Thyroid gland (tissue), 4 donors: ENCODE data around the gene GALR1. TPM values are rescaled to one million over a fixed set of nuclear protein-coding genes. Genes with fewer than 3 reads are reported as not detected.

Experiments
- DNase-seq, 2 donors: peaks; one replicate each; pipeline ENCODE4 v3.0.0-alpha.2; 2019
- H3K27ac ChIP-seq, 3 donors: fragments of 200-600 bp; sonication (generic); 1 replicate in 2 of 3; 2 replicates in 1 of 3; pipeline ENCODE4 v1.5.1; 2016 to 2019; ENCODE audit warnings: mild to moderate bottlenecking in 1 of 3, moderate library complexity in 1 of 3
- H3K27me3 ChIP-seq: fragments of 200-600 bp; sonication (generic); one replicate; pipeline ENCODE4 v1.5.1; 2019
- H3K36me3 ChIP-seq, 2 donors: fragments of 200-600 bp; sonication (generic); one replicate each; pipeline ENCODE4 v1.5.1; 2016 to 2019
- H3K4me1 ChIP-seq, 2 donors: fragments of 200-600 bp; sonication (generic); one replicate each; pipeline ENCODE4 v1.5.1; 2017 to 2019
- H3K4me3 ChIP-seq, 3 donors: fragments of 200-600 bp; sonication (generic); replicated peaks in 1 of 3; 1 replicate in 2 of 3; 2 replicates in 1 of 3; pipeline ENCODE4 v1.5.1; 2016; ENCODE audit warnings: mild to moderate bottlenecking in 1 of 3
- H3K9me3 ChIP-seq: fragments of 200-600 bp; sonication (generic); one replicate; pipeline ENCODE4 v1.5.1; 2017
- CTCF ChIP-seq, 6 experiments: fragments of 200-600 bp in 3 of 6; fragments of 450-650 bp in 3 of 6; sonication (generic) in 3 of 6; IDR thresholded peaks; one replicate each; pipeline ENCODE4 v1.5.1; 2016 to 2019; ENCODE audit warnings: antibody characterized with exemption in 6 of 6, mild to moderate bottlenecking in 2 of 6, inconsistent platforms in 1 of 6, moderate library complexity in 1 of 6
- POLR2A ChIP-seq, 2 donors: fragments of 450-650 bp; IDR thresholded peaks; one replicate each; pipeline ENCODE4 v1.6.1; 2017; ENCODE audit warnings: antibody characterized with exemption in 2 of 2, mild to moderate bottlenecking in 2 of 2, moderate library complexity in 1 of 2
- WGBS, 2 donors: methylation state at CpG; one replicate each; pipeline ENCODE4 v1.1.5; 2017; 5-methylcytosine and 5-hydroxymethylcytosine counted together
- intact Hi-C: fragments of 100-400 bp; cut with DNase I; formaldehyde crosslinking; loops from one replicate; pipeline ENCODE4 v1.15.1; 2023
- total RNA-seq, 4 donors: library from RNA; depleted of rRNA; stranded (reverse); fragments of >200 nt; gene quantifications; one replicate each; pipeline ENCODE4 v1.2.3, GENCODE V29; 2016

Gene GALR1
- total RNA-seq, 4 donors from 2014 or later, result 0.04 to 0.40 (median 0.10) TPM

GRCh38 chr18:77305676-77306075 lies 56.0 kb downstream of the GALR1 start:
- no peaks in the 10 kb centered on the region for H3K36me3 ChIP-seq
- H3K4me1 ChIP-seq, result no peaks in the 10 kb centered on the region
- intact Hi-C loops, result no loop called here
- no peaks in the 10 kb centered on the region for H3K9me3 ChIP-seq
- H3K4me3 ChIP-seq, result no peak overlapping the region
- no peak overlapping the region for H3K27ac ChIP-seq
- WGBS, 2 donors, result 91 to 94% methylated on average over 4 of the region's 4 CpGs
- DNase-seq, result no peak
- no peaks in the 10 kb centered on the region for H3K27me3 ChIP-seq
- no peak for TF ChIP-seq POLR2A (IDR thresholded peaks at IDR 0.05)
- TF ChIP-seq CTCF (IDR thresholded peaks at IDR 0.05), result no peak

GRCh38 chr18:77308216-77308615 lies 58.6 kb downstream of the GALR1 start:
- Histone ChIP-seq H3K4me3 (no peak overlapping the region), H3K36me3 (no peaks in the 10 kb centered on the region), H3K9me3 (no peaks in the 10 kb centered on the region), H3K27me3 (no peaks in the 10 kb centered on the region), H3K4me1 (no peaks in the 10 kb centered on the region), H3K27ac (no peak overlapping the region)
- 76 to 82% methylated on average over 6 of the region's 6 CpGs for WGBS, 2 donors
- TF ChIP-seq CTCF (IDR thresholded peaks at IDR 0.05), result no peak
- no peak for TF ChIP-seq POLR2A (IDR thresholded peaks at IDR 0.05)
- no peak for DNase-seq
- intact Hi-C loops, result no loop called here

- no peaks in the 10 kb centered on the region for H3K27me3 ChIP-seq
- H3K27ac ChIP-seq, result no peak overlapping the region
- no peaks in the 10 kb centered on the region for H3K36me3 ChIP-seq
- TF ChIP-seq POLR2A (IDR thresholded peaks at IDR 0.05), result no peak
- TF ChIP-seq CTCF (IDR thresholded peaks at IDR 0.05), result no peak
- intact Hi-C loops, result no loop called here
- 85 to 94% methylated on average over 6 of the region's 6 CpGs for WGBS, 2 donors
- no peaks in the 10 kb centered on the region for H3K9me3 ChIP-seq
- no peak overlapping the region for H3K4me3 ChIP-seq
- H3K4me1 ChIP-seq, result no peaks in the 10 kb centered on the region
- DNase-seq, result no peak
These were observed 64.9 kb downstream of the GALR1 start for GRCh38 chr18:77314511-77314910.

- intact Hi-C loops, result no loop called here
- DNase-seq, result no peak
- Histone ChIP-seq H3K36me3 (no peaks in the 10 kb centered on the region), H3K4me3 (no peak overlapping the region), H3K27ac (no peak overlapping the region), H3K9me3 (no peaks in the 10 kb centered on the region), H3K27me3 (no peaks in the 10 kb centered on the region), H3K4me1 (no peaks in the 10 kb centered on the region)
- WGBS, 2 donors, result 89 to 92% methylated on average over 10 of the region's 10 CpGs
- TF ChIP-seq CTCF (IDR thresholded peaks at IDR 0.05) (no peak), POLR2A (IDR thresholded peaks at IDR 0.05) (no peak)
These were observed 65.3 kb downstream of the GALR1 start for GRCh38 chr18:77314952-77315351.

- no peaks in the 10 kb centered on the region for H3K27me3 ChIP-seq
- H3K4me3 ChIP-seq, result no peak overlapping the region
- TF ChIP-seq POLR2A (IDR thresholded peaks at IDR 0.05) (no peak), CTCF (IDR thresholded peaks at IDR 0.05) (no peak)
- H3K36me3 ChIP-seq, result no peaks in the 10 kb centered on the region
- no peaks in the 10 kb centered on the region for H3K4me1 ChIP-seq
- no peaks in the 10 kb centered on the region for H3K9me3 ChIP-seq
- intact Hi-C loops, result no loop called here
- no peak overlapping the region for H3K27ac ChIP-seq
- 54 to 56% methylated on average over 3 of the region's 3 CpGs for WGBS, 2 donors
- no peak for DNase-seq
These were observed 66.4 kb downstream of the GALR1 start for GRCh38 chr18:77316008-77316407.
